Measurements from ENCODE around the gene TCHH.
A peak's percentile ranks its signal among the peaks of the same experiment; 100 is the strongest.
"Not testable (repeated sequence)": the region's sequence is repeated elsewhere in the genome, so short reads cannot be mapped to it uniquely, and the experiment has no call there.

TCHH gene

DNA sequence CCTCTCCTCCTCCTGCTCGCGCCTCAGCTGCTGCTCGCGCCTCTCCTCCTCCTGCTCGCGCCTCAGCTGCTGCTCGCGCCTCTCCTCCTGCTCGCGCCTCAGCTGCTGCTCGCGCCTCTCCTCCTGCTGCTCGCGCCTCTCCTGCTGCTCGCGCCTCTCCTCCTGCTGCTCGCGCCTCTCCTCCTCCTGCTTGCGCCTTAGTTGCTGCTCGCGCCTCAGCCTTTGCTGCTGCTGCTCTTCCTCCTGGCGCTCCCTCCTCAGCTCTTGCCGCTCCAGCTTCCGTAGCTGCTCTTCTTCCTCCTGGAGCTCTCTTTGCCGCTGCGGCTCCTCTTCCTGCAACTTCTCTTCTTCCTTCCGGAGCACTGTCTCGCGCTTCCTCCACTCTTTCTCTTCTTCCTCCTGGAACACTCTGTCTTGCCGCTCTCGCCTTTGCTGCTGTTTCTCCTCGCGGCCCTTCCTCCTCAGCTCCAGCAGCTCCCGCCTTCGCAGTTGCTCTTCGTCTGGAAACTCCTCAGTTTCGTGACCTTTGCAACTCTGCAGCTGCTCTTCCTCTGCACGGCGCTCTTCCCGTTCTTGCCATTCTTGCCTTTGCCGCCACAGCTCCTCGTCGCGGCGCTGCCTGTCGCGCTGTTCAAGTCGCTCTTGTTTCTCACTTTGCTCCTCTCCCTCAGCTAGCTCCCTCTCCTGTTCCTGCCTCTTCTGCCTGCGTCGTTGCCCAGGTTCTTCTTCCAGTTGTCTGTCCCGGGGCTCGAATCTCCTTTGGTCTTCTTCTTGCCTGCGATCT lies 3.0 kb downstream of the TCHH start:
- DNase-seq (ENCODE audit: low spot score), result no peak

DNA sequence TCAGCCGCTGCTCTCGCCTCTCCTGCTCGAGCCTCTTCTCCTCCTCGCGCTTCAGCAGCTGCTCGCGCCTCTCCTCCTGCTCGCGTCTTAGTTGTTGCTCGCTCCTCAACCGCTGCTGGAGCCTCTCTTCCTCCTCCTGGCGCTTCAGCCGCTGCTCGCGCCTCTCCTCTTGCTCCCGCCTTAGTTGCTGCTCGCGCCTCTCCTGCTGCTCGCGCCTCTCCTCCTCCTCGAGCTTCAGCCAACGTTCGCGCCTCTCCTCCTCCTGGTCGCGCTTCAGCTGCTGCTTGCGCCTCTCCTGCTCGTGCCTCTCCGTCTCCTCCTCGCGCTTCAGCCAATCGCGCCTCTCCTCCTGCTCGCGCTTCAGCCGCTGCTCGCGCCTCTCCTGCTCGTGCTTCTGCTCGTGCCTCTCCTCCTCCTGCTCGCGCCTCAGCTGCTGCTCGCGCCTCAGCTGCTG lies 3.7 kb downstream of the TCHH start:
- DNase-seq (ENCODE audit: low spot score), result peak; percentile 48

GRCh38 chr1:152110860-152111514 lies 4.3 kb downstream of the TCHH start:
- peak; percentile 61 for DNase-seq (ENCODE audit: low spot score)

DNA sequence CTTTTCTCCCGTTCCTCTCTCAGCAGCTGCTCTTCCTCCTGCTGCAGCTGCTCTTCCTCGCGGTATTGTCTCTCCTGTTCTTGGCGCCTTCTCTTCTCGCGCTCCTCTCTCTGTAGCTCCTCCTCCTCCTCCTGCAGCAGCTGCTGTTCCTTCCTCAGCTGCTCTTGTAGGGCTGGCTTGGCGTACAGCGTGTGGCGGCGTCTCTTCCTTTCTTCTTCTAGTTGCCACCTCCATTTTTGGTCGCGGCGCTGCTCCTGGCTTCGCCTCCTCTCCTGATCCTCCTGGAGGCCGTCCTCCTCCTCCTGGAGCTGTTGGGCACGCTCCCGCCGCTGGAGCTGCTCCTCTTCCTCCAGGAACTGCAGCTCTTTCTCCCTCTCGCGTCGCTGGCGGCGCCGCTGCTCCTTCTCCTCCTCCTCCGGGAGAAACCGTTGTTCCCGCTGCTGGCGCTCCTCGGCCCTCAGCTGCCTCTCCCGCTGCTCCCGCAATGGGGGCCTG lies 4.8 kb downstream of the TCHH start:
- peak; percentile 45 for DNase-seq (ENCODE audit: low spot score)

DNA sequence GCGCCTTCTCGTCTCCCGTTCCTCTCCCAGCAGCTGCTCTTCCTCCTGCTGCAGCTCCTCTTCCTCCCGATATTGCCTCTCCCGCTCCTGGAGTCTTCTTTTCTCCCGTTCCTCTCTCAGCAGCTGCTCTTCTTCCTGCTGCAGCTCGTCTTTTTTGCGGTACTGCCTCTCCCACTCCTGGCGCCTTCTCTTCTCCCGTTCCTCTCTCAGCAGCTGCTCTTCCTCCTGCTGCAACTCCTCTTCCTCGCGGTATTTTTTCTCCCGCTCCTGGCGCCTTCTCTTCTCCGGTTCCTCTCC lies 5.3 kb downstream of the TCHH start:
- DNase-seq (ENCODE audit: low spot score), result no peak

- DNase-seq (ENCODE audit: low spot score), result peak; percentile 56
Observed at GRCh38 chr1:152109231-152109997, 5.8 kb downstream of the TCHH start.

- DNase-seq (ENCODE audit: low spot score), result no peak
Observed at GRCh38 chr1:152108882-152109222, 6.4 kb downstream of the TCHH start.

- peak; percentile 55 for DNase-seq (ENCODE audit: low spot score)
Observed at GRCh38 chr1:152107984-152108881, 7.0 kb downstream of the TCHH start.

- DNase-seq (ENCODE audit: low spot score), result peak; percentile 32
Observed at GRCh38 chr1:152107031-152107983, 7.9 kb downstream of the TCHH start.

DNA sequence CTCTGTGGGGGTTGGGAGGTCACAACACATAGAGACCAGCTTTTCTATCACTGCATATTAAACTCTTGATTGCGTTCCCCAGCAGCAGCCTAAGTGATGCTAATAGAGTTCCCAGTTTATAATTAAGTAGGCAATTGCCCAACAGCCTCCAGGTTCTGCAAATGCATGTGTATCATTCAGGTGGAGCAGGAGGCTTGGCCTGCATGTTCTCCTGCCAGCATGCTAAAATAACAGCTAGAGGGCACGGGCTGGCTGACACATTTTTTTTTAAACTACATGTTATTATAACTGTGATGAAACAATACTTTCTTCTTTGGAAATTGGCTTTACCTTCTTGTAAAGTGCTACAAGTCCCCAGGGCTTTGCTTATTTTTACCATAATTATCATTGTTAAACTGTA lies 10.4 kb downstream of the TCHH start:
- no peak for DNase-seq (ENCODE audit: low spot score)

GRCh38 chr1:152096931-152097330 lies 18.3 kb downstream of the TCHH start:
- DNase-seq (ENCODE audit: low spot score), result no peak

GRCh38 chr1:152089014-152089674 lies 26.1 kb downstream of the TCHH start, which contains the start of gene TCHHL1:
TSS of gene TCHHL1 (minus strand) at chr1:152089064. CDS start at chr1:152088143, 921 bp downstream.
- DNase-seq (ENCODE audit: low spot score), result no peak

DNA sequence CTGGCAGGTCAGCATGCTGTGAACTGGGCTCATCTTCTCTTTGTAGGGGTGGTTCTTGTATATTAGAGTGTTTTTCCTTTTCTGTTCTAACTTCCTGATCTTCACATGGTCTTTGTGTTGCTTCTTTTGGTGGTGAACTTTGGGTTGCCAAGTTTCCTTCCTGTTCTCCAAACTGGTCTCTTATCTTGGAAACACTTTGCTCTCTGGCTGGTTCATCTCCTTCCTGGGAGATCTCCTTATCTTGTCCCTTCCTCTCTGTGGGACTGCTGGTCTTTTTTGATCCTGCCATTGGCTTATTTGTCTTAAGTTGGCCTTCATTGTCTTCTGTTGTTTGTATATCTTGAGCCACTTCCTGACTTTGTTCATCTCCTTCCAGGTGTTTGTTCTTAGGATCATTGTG lies 28.5 kb downstream of the TCHH start:
- DNase-seq (ENCODE audit: low spot score), result no peak

GRCh38 chr1:152084853-152085252 lies 30.4 kb downstream of the TCHH start:
- DNase-seq (ENCODE audit: low spot score), result no peak

GRCh38 chr1:152081026-152081425 lies 34.2 kb downstream of the TCHH start:
- not testable (repeated sequence) for DNase-seq (ENCODE audit: low spot score)

DNA sequence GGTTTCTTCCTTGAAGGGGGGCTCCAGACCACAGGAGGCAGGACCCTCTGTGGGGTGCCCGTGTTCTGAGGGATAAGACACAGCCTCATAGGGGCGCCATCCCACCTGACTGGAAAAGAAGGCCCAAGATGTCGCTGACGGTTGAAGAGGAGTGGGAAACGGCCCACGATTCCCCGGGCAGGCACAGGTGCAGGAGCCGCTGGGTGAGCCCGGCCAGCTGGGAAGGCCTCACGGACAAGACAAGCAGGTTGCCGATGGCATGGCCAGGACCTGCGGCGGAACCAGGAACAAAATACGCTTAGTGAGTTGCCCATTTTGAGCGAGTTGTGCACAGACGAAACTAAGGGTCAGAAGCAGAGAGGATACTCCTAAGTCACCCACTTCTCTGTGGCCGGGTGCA lies 34.8 kb downstream of the TCHH start:
- not testable (repeated sequence) for DNase-seq (ENCODE audit: low spot score)

DNA sequence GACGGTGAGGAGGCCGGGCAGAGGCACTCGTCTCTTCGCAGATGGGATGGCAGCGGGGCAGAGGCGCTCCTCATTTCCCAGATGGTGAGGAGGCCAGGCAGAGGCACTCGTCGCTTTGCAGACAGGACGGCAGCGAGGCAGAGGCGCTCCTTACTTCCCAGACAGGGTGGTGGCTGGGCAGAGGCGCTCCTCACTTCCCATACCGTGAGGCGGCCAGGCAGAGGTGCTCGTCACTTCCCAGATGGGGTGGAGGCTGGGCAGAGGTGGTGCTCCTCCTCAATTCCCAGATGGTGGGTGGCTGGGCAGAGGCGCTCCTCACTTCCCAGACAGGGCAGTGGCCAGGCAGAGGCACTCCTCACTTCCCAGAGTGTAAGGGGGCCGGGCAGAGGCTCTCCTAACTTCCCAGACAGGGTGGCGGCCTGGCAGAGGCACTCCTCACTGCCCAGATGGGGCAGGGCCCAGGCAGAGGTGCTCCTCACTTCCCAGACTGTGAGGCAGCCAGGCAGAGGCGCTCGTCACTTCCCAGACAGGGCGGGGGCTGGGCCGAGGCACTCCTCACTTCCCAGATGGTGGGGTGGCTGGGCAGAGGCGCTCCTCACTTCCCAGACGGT lies 36.3 kb downstream of the TCHH start:
- DNase-seq (ENCODE audit: low spot score), result no peak

GRCh38 chr1:152072311-152072710 lies 42.9 kb downstream of the TCHH start:
- DNase-seq (ENCODE audit: low spot score), result no peak

GRCh38 chr1:152071123-152071522 lies 44.1 kb downstream of the TCHH start:
- no peak for DNase-seq (ENCODE audit: low spot score)

DNA sequence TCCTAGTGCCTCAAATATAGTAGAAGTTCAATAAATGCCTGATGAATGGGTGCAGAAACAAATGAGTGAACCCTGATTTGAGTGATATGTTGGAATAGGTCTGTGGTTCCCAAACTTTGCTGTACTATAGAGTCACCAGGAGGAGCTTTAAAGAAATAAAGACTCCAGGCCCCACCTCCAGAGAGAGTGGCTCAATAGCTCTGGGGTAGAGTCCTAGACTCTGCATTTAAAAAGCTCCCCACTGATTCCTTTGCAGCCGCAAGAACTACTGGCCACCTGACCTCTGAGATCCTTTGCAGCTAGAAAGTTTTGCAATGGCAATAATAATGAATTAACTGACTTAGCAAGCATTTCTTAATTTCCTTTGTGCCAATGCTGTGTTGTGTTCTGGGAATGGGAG lies 47.3 kb downstream of the TCHH start:
- DNase-seq (ENCODE audit: low spot score), result no peak

All from SW480 (cell line).